GM13977 (cell line): Measurements from ENCODE around the gene SEC22A.

Source experiments
- DNase-seq: peaks from one replicate; pipeline ENCODE4 v3.0.0; 2012; ENCODE audit warnings: low spot score
- in situ Hi-C: fragments of 300-500 bp; cut with MboI; formaldehyde crosslinking; loops from one replicate; pipeline ENCODE4 v1.12.0; 2022; ENCODE audit warnings: low sequenced_read_pairs, low pct_unique_long_range_greater_than_20kb, mixed read lengths, inconsistent platforms; ENCODE audit not compliant: unreplicated experiment
- TF ChIP-seq, protein P1 (sequence below): IDR thresholded peaks from 2 replicates; pipeline ENCODE4 v1.5.1; 2012; ENCODE audit warnings: mild to moderate bottlenecking, control low read depth; ENCODE audit not compliant: insufficient read depth; ENCODE audit errors: extremely low read depth, missing control alignments

The SEC22A gene

DNA sequence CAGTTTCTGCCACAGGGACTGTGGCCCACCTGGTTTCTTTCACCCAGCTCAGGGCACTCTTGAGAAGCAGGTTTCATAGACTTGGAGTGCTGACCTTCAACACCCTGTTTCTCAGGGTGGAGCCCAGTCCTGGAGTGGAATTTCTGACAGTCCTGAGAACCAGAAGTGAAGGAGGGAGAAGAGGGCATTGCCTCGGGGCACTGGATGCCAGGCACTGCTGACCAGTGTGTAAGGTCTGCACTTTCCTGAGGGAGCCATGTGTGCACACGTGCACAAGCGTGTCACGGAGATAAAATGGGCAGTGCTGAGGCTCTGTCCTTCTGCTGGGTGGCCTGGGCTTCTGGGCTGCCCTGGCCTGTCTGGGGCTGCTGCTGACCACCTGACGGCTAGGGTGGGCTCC lies 118.5 kb downstream of the SEC22A start:
- DNase-seq: no peak
- TF ChIP-seq, protein P1, sequence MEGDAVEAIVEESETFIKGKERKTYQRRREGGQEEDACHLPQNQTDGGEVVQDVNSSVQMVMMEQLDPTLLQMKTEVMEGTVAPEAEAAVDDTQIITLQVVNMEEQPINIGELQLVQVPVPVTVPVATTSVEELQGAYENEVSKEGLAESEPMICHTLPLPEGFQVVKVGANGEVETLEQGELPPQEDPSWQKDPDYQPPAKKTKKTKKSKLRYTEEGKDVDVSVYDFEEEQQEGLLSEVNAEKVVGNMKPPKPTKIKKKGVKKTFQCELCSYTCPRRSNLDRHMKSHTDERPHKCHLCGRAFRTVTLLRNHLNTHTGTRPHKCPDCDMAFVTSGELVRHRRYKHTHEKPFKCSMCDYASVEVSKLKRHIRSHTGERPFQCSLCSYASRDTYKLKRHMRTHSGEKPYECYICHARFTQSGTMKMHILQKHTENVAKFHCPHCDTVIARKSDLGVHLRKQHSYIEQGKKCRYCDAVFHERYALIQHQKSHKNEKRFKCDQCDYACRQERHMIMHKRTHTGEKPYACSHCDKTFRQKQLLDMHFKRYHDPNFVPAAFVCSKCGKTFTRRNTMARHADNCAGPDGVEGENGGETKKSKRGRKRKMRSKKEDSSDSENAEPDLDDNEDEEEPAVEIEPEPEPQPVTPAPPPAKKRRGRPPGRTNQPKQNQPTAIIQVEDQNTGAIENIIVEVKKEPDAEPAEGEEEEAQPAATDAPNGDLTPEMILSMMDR: no peak

DNA sequence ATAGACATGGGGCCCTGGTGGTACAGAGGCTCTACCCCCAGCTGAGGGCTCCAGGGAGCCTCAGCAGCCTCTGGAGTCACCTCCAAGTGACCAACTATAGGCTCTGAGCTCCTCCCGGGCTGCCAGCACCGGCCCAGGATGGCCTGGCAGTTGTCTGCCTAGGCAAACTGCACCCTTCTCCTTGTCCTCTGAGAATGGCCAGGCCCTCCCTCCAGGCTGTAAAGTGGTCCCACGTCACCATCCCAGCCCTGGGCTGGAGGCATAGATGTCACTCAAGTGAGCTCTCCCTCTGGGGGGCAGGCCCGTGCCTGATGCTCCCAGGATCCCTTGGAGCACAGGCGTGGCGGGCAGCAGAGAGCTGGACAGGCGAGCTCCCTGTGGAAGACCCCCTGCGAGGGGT lies 120.1 kb downstream of the SEC22A start:
- TF ChIP-seq, protein P1: no peak
- in situ Hi-C loops: no loop called here

More for the DNA sequence above, 118.5 kb downstream of the SEC22A start:
- in situ Hi-C loops: no loop called here

DNA sequence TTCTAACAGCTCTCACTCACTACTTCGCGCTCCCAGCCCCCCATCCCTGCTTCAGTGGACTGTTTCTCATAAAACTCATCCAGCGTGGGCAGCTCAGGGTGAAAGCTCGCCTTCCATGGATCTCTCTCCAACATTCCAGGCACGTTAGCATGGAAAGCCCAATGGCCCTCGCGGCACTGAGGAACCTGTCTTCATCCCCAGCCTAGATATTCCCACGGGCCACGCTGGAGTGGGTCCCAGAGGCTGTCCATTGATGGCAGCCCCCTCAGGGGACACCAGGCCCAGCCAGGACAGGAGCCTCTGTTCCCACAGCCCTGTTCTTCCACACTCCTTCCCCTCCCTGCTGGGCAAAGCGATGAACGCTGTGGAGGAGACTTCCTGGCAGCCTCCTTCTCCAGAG lies 121.1 kb downstream of the SEC22A start:
- in situ Hi-C loops: no loop called here
- no peak for DNase-seq
- TF ChIP-seq, protein P1: no peak

More for the DNA sequence above, 120.1 kb downstream of the SEC22A start:
- no peak for DNase-seq
